DND-41 (cell line): ENCODE results near the gene ZNF484.

Experiments
- ATAC-seq: fragments of 200-7000 bp; cut with Tn5 transposase; 3 replicates; pipeline ENCODE4 v1.9.1; 2021; ENCODE audit warnings: low read depth; ENCODE audit not compliant: insufficient read depth
- DNase-seq: peaks from one replicate; pipeline ENCODE4 v3.0.0-alpha.2; 2020
- H2AFZ ChIP-seq: 2 replicates; pipeline ENCODE4 v1.6.0; 2012; ENCODE audit warnings: low read depth, low read length
- H3K27ac ChIP-seq: 2 replicates; pipeline ENCODE4 v1.5.1; 2012; ENCODE audit warnings: low read length, inconsistent platforms
- H3K27me3 ChIP-seq: fragments of 200-600 bp; sonication (generic); 2 replicates; pipeline ENCODE4 v1.6.0; 2012; ENCODE audit warnings: low read length, mild to moderate bottlenecking, inconsistent platforms; ENCODE audit not compliant: insufficient read depth, poor library complexity
- H3K36me3 ChIP-seq: 2 replicates; pipeline ENCODE4 v1.5.1; 2012; ENCODE audit warnings: low read length, inconsistent platforms; ENCODE audit not compliant: insufficient read depth
- H3K4me1 ChIP-seq: 2 replicates; pipeline ENCODE4 v1.5.1; 2012; ENCODE audit warnings: mild to moderate bottlenecking, low read length; ENCODE audit not compliant: insufficient read depth
- H3K4me2 ChIP-seq: 2 replicates; pipeline ENCODE4 v1.6.0; 2012; ENCODE audit warnings: mild to moderate bottlenecking, moderate library complexity, low read length, inconsistent platforms; ENCODE audit not compliant: insufficient read depth
- H3K4me3 ChIP-seq, 2 experiments: fragments of 200-600 bp in 1 of 2; shearing (Covaris generic) in 1 of 2; 2 replicates each; pipeline ENCODE4 v1.5.1; 2012 to 2016; ENCODE audit warnings: inconsistent platforms in 2 of 2, low read length in 2 of 2, mild to moderate bottlenecking in 2 of 2, low read depth in 1 of 2, moderate library complexity in 1 of 2
- H3K79me2 ChIP-seq: 2 replicates; pipeline ENCODE4 v1.6.0; 2012; ENCODE audit warnings: low read length, inconsistent platforms; ENCODE audit not compliant: insufficient read depth
- H3K9ac ChIP-seq: 2 replicates; pipeline ENCODE4 v1.6.0; 2012; ENCODE audit warnings: low read depth, mild to moderate bottlenecking, inconsistent platforms, low read length, moderate library complexity
- H3K9me3 ChIP-seq: 2 replicates; pipeline ENCODE4 v1.5.1; 2012; ENCODE audit warnings: low read length, moderate library complexity, mild to moderate bottlenecking, inconsistent platforms; ENCODE audit not compliant: insufficient read depth, severe bottlenecking
- H4K20me1 ChIP-seq: 2 replicates; pipeline ENCODE4 v1.6.0; 2012; ENCODE audit warnings: low read length; ENCODE audit not compliant: insufficient read depth
- CTCF ChIP-seq: IDR thresholded peaks from 2 replicates; pipeline ENCODE4 v1.5.1; 2012; ENCODE audit warnings: borderline replicate concordance, low read length, moderate library complexity, mild to moderate bottlenecking; ENCODE audit not compliant: poor library complexity, severe bottlenecking; ENCODE audit errors: extremely low read depth
- EZH2 ChIP-seq: IDR thresholded peaks from 3 replicates; pipeline ENCODE4 v1.6.1; 2012; ENCODE audit warnings: borderline replicate concordance, low read depth, mild to moderate bottlenecking, moderate library complexity, low read length, inconsistent platforms; ENCODE audit not compliant: severe bottlenecking

Gene ZNF484

GRCh38 chr9:92807757-92808725 is 69.8 kb downstream of the ZNF484 start:
- Histone ChIP-seq H3K27ac (no peak overlapping the region), H4K20me1 (no peaks in the 10 kb centered on the region; the same call in 1 of the 2 replicates), H3K9me3 (no peaks in the 10 kb centered on the region), H3K4me2 (no peak overlapping the region), H3K36me3 (no peaks in the 10 kb centered on the region), H3K4me3 (no peak overlapping the region), H2AFZ (no peak overlapping the region), H3K79me2 (no peaks in the 10 kb centered on the region), H3K4me1 (no peaks in the 10 kb centered on the region), H3K27me3 (no peaks in the 10 kb centered on the region), H3K9ac (no peak overlapping the region)
- DNase-seq = no peak
- no peak for ATAC-seq
- TF ChIP-seq CTCF (no peak), EZH2 (no peak)

- no peaks in the 10 kb centered on the region for H3K4me1 ChIP-seq
- H3K79me2 ChIP-seq = no peaks in the 10 kb centered on the region
- H2AFZ ChIP-seq = no peak overlapping the region
- H3K4me3 ChIP-seq = no peak overlapping the region
- TF ChIP-seq EZH2 (no peak), CTCF (no peak)
- H3K27me3 ChIP-seq = no peaks in the 10 kb centered on the region
- DNase-seq = no peak
- H3K27ac ChIP-seq = no peak overlapping the region
- H3K9ac ChIP-seq = no peak overlapping the region
- no peaks in the 10 kb centered on the region for H3K36me3 ChIP-seq
- H3K4me2 ChIP-seq = no peak overlapping the region
- ATAC-seq = no peak
- no peaks in the 10 kb centered on the region; the same call in 1 of the 2 replicates for H4K20me1 ChIP-seq
- no peaks in the 10 kb centered on the region for H3K9me3 ChIP-seq
Observed at GRCh38 chr9:92807031-92807756, 70.6 kb downstream of the ZNF484 start.

- Histone ChIP-seq H3K79me2 (no peaks in the 10 kb centered on the region), H3K4me3 (no peak overlapping the region), H3K4me1 (no peaks in the 10 kb centered on the region), H3K4me2 (no peak overlapping the region), H3K27me3 (no peaks in the 10 kb centered on the region), H3K9ac (no peak overlapping the region), H4K20me1 (no peaks in the 10 kb centered on the region; the same call in 1 of the 2 replicates), H3K27ac (no peak overlapping the region), H2AFZ (no peak overlapping the region), H3K9me3 (no peaks in the 10 kb centered on the region), H3K36me3 (no peaks in the 10 kb centered on the region)
- no peak for ATAC-seq
- DNase-seq = no peak
- TF ChIP-seq CTCF = no peak
- no peak for TF ChIP-seq EZH2
Observed at GRCh38 chr9:92804727-92805126, 73.1 kb downstream of the ZNF484 start.
